Measurements from ENCODE around the gene CCDC102A. TPM values are rescaled to one million over a fixed set of nuclear protein-coding genes. Genes with fewer than 3 reads are reported as not detected.
"Not testable (repeated sequence)": the region's sequence is repeated elsewhere in the genome, so short reads cannot be mapped to it uniquely, and the experiment has no call there.

Gene CCDC102A
- total RNA-seq, 4 donors from 2014 or later: 17.4 to 30.4 (median 24.5) TPM

- WGBS, 2 donors: 66 to 68% methylated on average over 6 of the region's 6 CpGs
Measured at GRCh38 chr16:57504001-57504400, 32.4 kb downstream of the CCDC102A start.

GRCh38 chr16:57503366-57503765 lies 33.0 kb downstream of the CCDC102A start:
- TF ChIP-seq POLR2A (IDR thresholded peaks at IDR 0.05) (no peak), EP300 (IDR thresholded peaks at IDR 0.05) (no peak), CTCF (IDR thresholded peaks at IDR 0.05) (no peak)
- 52 to 65% methylated on average over 12 to 15 of the region's 15 CpGs for WGBS, 2 donors
- H3K36me3 ChIP-seq: no peaks in the 10 kb centered on the region
- no peaks in the 10 kb centered on the region for H3K9me3 ChIP-seq
- H3K27ac ChIP-seq: no peak overlapping the region
- peaks cover 0 to 6% of the 10 kb centered on the region in 2 donors for H3K27me3 ChIP-seq
- no peak overlapping the region for H3K4me3 ChIP-seq
- H3K4me1 ChIP-seq: no peaks in the 10 kb centered on the region
- no peak for DNase-seq (ENCODE audit: low spot score in 2 of 2)

More at GRCh38 chr16:57504001-57504400, 32.4 kb downstream of the CCDC102A start:
- H3K4me1 ChIP-seq: no peaks in the 10 kb centered on the region
- TF ChIP-seq EP300 (IDR thresholded peaks at IDR 0.05) (no peak), CTCF (IDR thresholded peaks at IDR 0.05) (no peak), POLR2A (IDR thresholded peaks at IDR 0.05) (no peak)
- H3K9me3 ChIP-seq: no peaks in the 10 kb centered on the region
- no peaks in the 10 kb centered on the region for H3K36me3 ChIP-seq
- H3K4me3 ChIP-seq: no peak overlapping the region
- H3K27ac ChIP-seq: no peak overlapping the region
- DNase-seq (ENCODE audit: low spot score in 2 of 2): no peak
- H3K27me3 ChIP-seq: peaks cover 0 to 6% of the 10 kb centered on the region in 2 donors

- TF ChIP-seq CTCF (IDR thresholded peaks at IDR 0.05): no peak
- TF ChIP-seq POLR2A (IDR thresholded peaks at IDR 0.05): no peak
- TF ChIP-seq EP300 (IDR thresholded peaks at IDR 0.05): no peak
- Histone ChIP-seq H3K4me1 (no peaks in the 10 kb centered on the region), H3K27me3 (peaks cover 0 to 2% of the 10 kb centered on the region in 2 donors), H3K9me3 (no peaks in the 10 kb centered on the region), H3K27ac (no peak overlapping the region), H3K36me3 (no peaks in the 10 kb centered on the region), H3K4me3 (no peak overlapping the region)
- no peak for DNase-seq (ENCODE audit: low spot score in 2 of 2)
- 71 to 72% methylated on average over 12 of the region's 12 CpGs for WGBS, 2 donors
Measured at GRCh38 chr16:57502048-57502775, 34.2 kb downstream of the CCDC102A start.

- no peak for DNase-seq (ENCODE audit: low spot score in 2 of 2)
- Histone ChIP-seq H3K9me3 (no peaks in the 10 kb centered on the region), H3K27me3 (no peaks in the 10 kb centered on the region), H3K36me3 (no peaks in the 10 kb centered on the region), H3K4me1 (no peaks in the 10 kb centered on the region), H3K4me3 (no peak overlapping the region), H3K27ac (no peak overlapping the region)
- no peak for TF ChIP-seq CTCF (IDR thresholded peaks at IDR 0.05)
- TF ChIP-seq EP300 (IDR thresholded peaks at IDR 0.05): no peak
- TF ChIP-seq POLR2A (IDR thresholded peaks at IDR 0.05): no peak
- WGBS, 2 donors: 77 to 81% methylated on average over 7 of the region's 7 CpGs
Measured at GRCh38 chr16:57501492-57501891, 34.9 kb downstream of the CCDC102A start.

GRCh38 chr16:57500578-57501111 lies 35.7 kb downstream of the CCDC102A start:
- no peak for DNase-seq (ENCODE audit: low spot score in 2 of 2)
- H3K36me3 ChIP-seq: no peaks in the 10 kb centered on the region
- H3K27ac ChIP-seq: no peak overlapping the region
- no peak for TF ChIP-seq POLR2A (IDR thresholded peaks at IDR 0.05)
- no peak for TF ChIP-seq CTCF (IDR thresholded peaks at IDR 0.05)
- TF ChIP-seq EP300 (IDR thresholded peaks at IDR 0.05): no peak
- no peaks in the 10 kb centered on the region for H3K27me3 ChIP-seq
- no peaks in the 10 kb centered on the region for H3K9me3 ChIP-seq
- H3K4me1 ChIP-seq: no peaks in the 10 kb centered on the region
- 51 to 59% methylated on average over 9 of the region's 9 CpGs for WGBS, 2 donors
- H3K4me3 ChIP-seq: no peak overlapping the region

- not testable (repeated sequence) for H3K9me3 ChIP-seq; H3K27me3 ChIP-seq; H3K27ac ChIP-seq; DNase-seq (ENCODE audit: low spot score in 2 of 2); H3K4me1 ChIP-seq; H3K36me3 ChIP-seq; H3K4me3 ChIP-seq
- 83 to 92% methylated on average over 11 of the region's 11 CpGs for WGBS, 2 donors
Measured at GRCh38 chr16:57499941-57500340, 36.4 kb downstream of the CCDC102A start.

Measured in tibial nerve (tissue), 4 donors.